Measurements from ENCODE around the gene QSOX1. TPM values are rescaled to one million over a fixed set of nuclear protein-coding genes. Genes with fewer than 3 reads are reported as not detected.
"Not testable (repeated sequence)": the region's sequence is repeated elsewhere in the genome, so short reads cannot be mapped to it uniquely, and the experiment has no call there.

The QSOX1 gene
- total RNA-seq, 4 donors from 2014 or later: 104 to 138 (median 107) TPM

- H3K4me3 ChIP-seq: no peak overlapping the region
- WGBS: 97% methylated on average over 2 of the region's 2 CpGs
- H3K4me1 ChIP-seq: no peaks in the 10 kb centered on the region
- no peak overlapping the region for H3K27ac ChIP-seq (replicated peaks in 1 of 4)
- TF ChIP-seq EP300 (IDR thresholded peaks at IDR 0.05) (no peak), CTCF (IDR thresholded peaks at IDR 0.05) (no peak), POLR2AphosphoS5 (IDR thresholded peaks at IDR 0.05) (no peak), POLR2A (IDR thresholded peaks at IDR 0.05; ENCODE audit: low read depth) (no peak)
- no peak for DNase-seq (ENCODE audit: extremely low spot score)
- H3K9me3 ChIP-seq: no peaks in the 10 kb centered on the region
- H3K36me3 ChIP-seq: no peaks in the 10 kb centered on the region
- intact Hi-C loops (cut with DNase I): no loop called here
- H3K27me3 ChIP-seq: peaks cover 0 to 4% (median 0%) of the 10 kb centered on the region in 4 donors
Measured at GRCh38 chr1:180130651-180131050, 24.0 kb upstream of the QSOX1 start.

GRCh38 chr1:180131510-180131909 is 23.2 kb upstream of the QSOX1 start:
- no peak for DNase-seq (ENCODE audit: extremely low spot score)
- Histone ChIP-seq H3K27me3 (peaks cover 0 to 4% (median 0%) of the 10 kb centered on the region in 4 donors), H3K4me1 (no peaks in the 10 kb centered on the region), H3K9me3 (no peaks in the 10 kb centered on the region), H3K27ac (replicated peaks in 1 of 4) (no peak overlapping the region), H3K36me3 (no peaks in the 10 kb centered on the region), H3K4me3 (no peak overlapping the region)
- intact Hi-C loops (cut with DNase I): no loop called here
- no peak for TF ChIP-seq POLR2A (IDR thresholded peaks at IDR 0.05; ENCODE audit: low read depth)
- no peak for TF ChIP-seq EP300 (IDR thresholded peaks at IDR 0.05)
- TF ChIP-seq POLR2AphosphoS5 (IDR thresholded peaks at IDR 0.05): no peak
- WGBS: 59% methylated on average over 5 of the region's 5 CpGs

- intact Hi-C loops (cut with DNase I): no loop called here
- TF ChIP-seq EP300 (IDR thresholded peaks at IDR 0.05) (no peak), POLR2A (IDR thresholded peaks at IDR 0.05; ENCODE audit: low read depth) (no peak), CTCF (IDR thresholded peaks at IDR 0.05) (no peak), POLR2AphosphoS5 (IDR thresholded peaks at IDR 0.05) (no peak)
- Histone ChIP-seq H3K4me3 (no peak overlapping the region), H3K9me3 (no peaks in the 10 kb centered on the region), H3K36me3 (no peaks in the 10 kb centered on the region), H3K27me3 (peaks cover 0 to 4% (median 0%) of the 10 kb centered on the region in 4 donors), H3K4me1 (no peaks in the 10 kb centered on the region), H3K27ac (replicated peaks in 1 of 4) (no peak overlapping the region)
- no peak for DNase-seq (ENCODE audit: extremely low spot score)
- WGBS: 50% methylated on average over 1 of the region's 1 CpG
Measured at GRCh38 chr1:180133193-180133592, 21.5 kb upstream of the QSOX1 start.

- 90% methylated on average over 9 of the region's 9 CpGs for WGBS
- H3K4me1 ChIP-seq; H3K36me3 ChIP-seq; H3K4me3 ChIP-seq; H3K27ac ChIP-seq (replicated peaks in 1 of 4); DNase-seq (ENCODE audit: extremely low spot score); H3K9me3 ChIP-seq; intact Hi-C loops (cut with DNase I); H3K27me3 ChIP-seq: not testable (repeated sequence)
Measured at GRCh38 chr1:180133688-180134087, 21.0 kb upstream of the QSOX1 start.

- intact Hi-C loops (cut with DNase I): no loop called here
- Histone ChIP-seq H3K36me3 (no peaks in the 10 kb centered on the region), H3K4me3 (no peak overlapping the region), H3K4me1 (no peaks in the 10 kb centered on the region), H3K27ac (replicated peaks in 1 of 4) (no peak overlapping the region), H3K9me3 (no peaks in the 10 kb centered on the region), H3K27me3 (peaks cover 0 to 4% (median 0%) of the 10 kb centered on the region in 4 donors)
- DNase-seq (ENCODE audit: extremely low spot score): no peak
- WGBS: 53% methylated on average over 1 of the region's 1 CpG
- TF ChIP-seq CTCF (IDR thresholded peaks at IDR 0.05) (no peak), POLR2A (IDR thresholded peaks at IDR 0.05; ENCODE audit: low read depth) (no peak), POLR2AphosphoS5 (IDR thresholded peaks at IDR 0.05) (no peak), EP300 (IDR thresholded peaks at IDR 0.05) (no peak)
Measured at GRCh38 chr1:180135535-180135934, 19.1 kb upstream of the QSOX1 start.

GRCh38 chr1:180136331-180136967 is 18.2 kb upstream of the QSOX1 start:
- intact Hi-C loops (cut with DNase I): no loop called here
- DNase-seq (ENCODE audit: extremely low spot score): no peak
- WGBS: 76% methylated on average over 4 of the region's 4 CpGs
- TF ChIP-seq EP300 (IDR thresholded peaks at IDR 0.05) (no peak), POLR2A (IDR thresholded peaks at IDR 0.05; ENCODE audit: low read depth) (no peak), POLR2AphosphoS5 (IDR thresholded peaks at IDR 0.05) (no peak), CTCF (IDR thresholded peaks at IDR 0.05) (no peak)
- Histone ChIP-seq H3K4me3 (no peak overlapping the region), H3K27ac (replicated peaks in 1 of 4) (no peak overlapping the region), H3K4me1 (no peaks in the 10 kb centered on the region), H3K36me3 (no peaks in the 10 kb centered on the region), H3K9me3 (no peaks in the 10 kb centered on the region), H3K27me3 (peaks cover 0 to 9% (median 0%) of the 10 kb centered on the region in 4 donors)

Measured in esophagus muscularis mucosa (tissue), 4 donors.